Activated CD8-positive, alpha-beta memory T cell treated with anti-CD3 and anti-CD28 coated beads, Interleukin-2, amount 50 U/mL, for 24 hours (primary cell): Measurements from ENCODE around the gene BSCL2.
A peak's percentile ranks its signal among the peaks of the same experiment; 100 is the strongest.
"Not testable (repeated sequence)": the region's sequence is repeated elsewhere in the genome, so short reads cannot be mapped to it uniquely, and the experiment has no call there.

Source experiments
- DNase-seq: peaks from one replicate; pipeline ENCODE4 v3.0.0-alpha.2; 2020; ENCODE audit errors: extremely low read depth

The BSCL2 gene

GRCh38 chr11:62719302-62719978 lies 12.2 kb upstream of the BSCL2 start:
- DNase-seq, result no peak

- DNase-seq, result no peak
Measured at GRCh38 chr11:62716816-62717215, 9.6 kb upstream of the BSCL2 start.

GRCh38 chr11:62716206-62716605 lies 9.0 kb upstream of the BSCL2 start:
- no peak for DNase-seq

- DNase-seq, result no peak
Measured at GRCh38 chr11:62715150-62716130, 8.2 kb upstream of the BSCL2 start.

- no peak for DNase-seq
Measured at GRCh38 chr11:62713343-62713742, 6.1 kb upstream of the BSCL2 start.

DNA sequence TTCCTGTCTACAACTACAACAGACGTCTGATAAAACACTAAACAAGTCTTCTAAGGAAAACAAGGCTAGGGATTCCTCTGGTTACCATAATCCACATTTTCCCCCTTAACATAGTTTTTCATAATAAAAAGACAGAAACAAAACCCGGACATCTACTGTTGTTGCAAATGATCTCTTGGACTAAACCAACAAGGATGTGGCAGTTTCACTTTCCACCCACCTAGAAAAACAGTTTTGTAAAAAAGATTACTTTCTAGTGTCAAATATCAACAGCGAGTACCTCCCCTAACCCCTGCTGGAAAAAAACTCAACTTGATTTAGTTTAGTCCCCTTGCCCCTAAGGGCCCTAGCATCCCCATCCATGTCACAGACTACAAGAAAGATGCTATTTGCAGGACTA lies 5.6 kb upstream of the BSCL2 start:
- no peak for DNase-seq

GRCh38 chr11:62712276-62712812 lies 5.1 kb upstream of the BSCL2 start:
- DNase-seq, result no peak

- DNase-seq, result no peak
Measured at GRCh38 chr11:62710001-62710345, 2.7 kb upstream of the BSCL2 start.

GRCh38 chr11:62709247-62710000 lies 2.2 kb upstream of the BSCL2 start:
- peak; percentile 96 for DNase-seq

DNA sequence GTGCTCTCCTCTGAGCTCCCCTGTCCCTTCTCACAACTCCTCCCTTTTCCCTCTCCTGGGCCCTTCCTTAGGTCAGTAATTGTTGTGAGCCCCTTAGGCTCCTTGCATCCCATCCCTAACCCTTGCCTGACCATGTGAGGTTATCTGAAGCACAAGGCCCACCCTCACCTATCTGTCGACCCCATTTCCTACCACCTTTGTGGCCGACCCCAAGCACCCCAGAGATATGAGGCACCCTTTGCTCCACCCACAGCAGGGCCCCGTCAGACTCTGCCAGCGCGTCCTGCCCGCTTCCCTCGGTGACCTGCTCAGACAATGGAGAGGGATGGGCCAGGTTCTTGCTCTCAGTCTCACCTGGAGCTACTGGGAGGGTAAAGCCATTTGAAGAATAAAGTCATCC lies 1.6 kb upstream of the BSCL2 start:
- DNase-seq, result no peak

DNA sequence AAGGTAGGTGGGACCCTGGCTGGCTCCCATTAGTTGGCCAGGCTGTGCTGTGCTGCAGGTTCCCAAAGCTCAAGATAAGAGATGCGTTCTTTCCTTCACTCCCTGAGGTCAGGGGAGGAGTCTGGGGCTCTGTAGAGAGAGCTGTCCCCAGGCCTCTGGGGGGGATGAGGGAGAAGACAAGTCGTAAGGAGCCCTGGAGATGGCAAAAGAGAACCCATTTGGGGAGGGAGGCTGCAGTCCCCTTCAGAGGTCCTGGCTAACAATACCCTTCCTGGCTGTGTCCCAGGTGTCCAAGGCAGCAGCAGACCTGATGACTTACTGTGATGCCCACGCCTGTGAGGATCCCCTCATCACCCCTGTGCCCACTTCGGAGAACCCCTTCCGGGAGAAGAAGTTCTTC lies 1.2 kb upstream of the BSCL2 start:
- no peak for DNase-seq

DNA sequence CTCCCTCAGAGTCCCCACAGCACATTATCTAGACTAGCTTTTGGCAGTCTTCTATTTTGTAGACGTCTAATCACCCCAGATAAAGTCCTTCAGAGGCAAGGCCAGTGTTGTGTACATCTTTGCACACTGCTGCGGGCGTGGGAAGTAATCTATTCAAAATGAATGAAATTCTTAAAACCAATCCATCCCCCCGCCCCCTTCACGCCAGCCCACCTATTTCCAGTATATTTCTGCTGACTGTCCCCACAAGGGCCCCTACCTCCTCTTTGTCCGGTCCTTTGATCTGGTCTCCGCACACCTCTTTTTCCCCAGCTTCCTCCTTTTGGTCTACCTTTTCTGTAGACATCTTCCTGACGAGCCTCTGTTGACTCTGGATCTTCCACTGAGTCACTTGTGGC lies 375 bp downstream of the BSCL2 start:
- no peak for DNase-seq

GRCh38 chr11:62705880-62706849 lies 1.1 kb downstream of the BSCL2 start:
- peak; percentile 70 for DNase-seq

DNA sequence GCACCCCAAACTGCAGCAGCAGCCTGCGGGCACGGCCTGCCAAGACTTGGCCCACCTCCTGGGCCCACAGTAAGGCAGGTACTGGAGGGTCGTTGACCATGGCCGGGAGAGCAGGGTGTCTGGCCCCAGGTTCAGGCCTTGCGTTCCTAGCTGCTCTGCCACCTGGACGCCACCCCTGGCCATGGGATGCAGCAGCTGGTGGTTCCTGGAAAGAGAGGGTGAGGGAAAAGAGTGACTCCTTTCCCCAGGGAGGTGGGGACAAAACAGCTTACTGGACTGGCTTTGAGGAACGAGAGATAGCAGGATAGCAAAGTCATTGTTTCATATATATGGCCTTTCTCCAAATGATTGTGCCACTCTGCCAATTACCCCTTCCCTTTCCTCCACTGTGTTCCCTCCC lies 1.8 kb downstream of the BSCL2 start:
- DNase-seq, result no peak

DNA sequence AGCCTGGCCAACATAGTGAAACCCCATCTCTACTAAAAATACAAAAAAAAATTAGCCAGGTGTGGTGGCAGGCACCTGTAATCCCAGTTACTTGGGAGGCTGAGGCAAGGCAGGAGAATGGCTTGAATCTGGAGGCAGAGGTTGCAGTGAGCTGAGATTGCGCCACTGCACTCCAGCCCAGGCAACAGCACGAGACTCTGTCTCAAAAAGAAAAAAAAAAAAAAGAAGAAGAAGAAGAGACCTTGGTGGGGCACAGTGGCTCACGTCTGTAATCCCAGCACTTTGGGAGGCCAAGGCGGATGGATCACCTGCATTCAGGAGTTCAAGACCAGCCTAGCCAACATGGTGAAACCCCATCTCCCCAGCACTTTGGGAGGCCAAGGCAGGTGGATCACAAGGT lies 3.3 kb downstream of the BSCL2 start:
- DNase-seq, result not testable (repeated sequence)

DNA sequence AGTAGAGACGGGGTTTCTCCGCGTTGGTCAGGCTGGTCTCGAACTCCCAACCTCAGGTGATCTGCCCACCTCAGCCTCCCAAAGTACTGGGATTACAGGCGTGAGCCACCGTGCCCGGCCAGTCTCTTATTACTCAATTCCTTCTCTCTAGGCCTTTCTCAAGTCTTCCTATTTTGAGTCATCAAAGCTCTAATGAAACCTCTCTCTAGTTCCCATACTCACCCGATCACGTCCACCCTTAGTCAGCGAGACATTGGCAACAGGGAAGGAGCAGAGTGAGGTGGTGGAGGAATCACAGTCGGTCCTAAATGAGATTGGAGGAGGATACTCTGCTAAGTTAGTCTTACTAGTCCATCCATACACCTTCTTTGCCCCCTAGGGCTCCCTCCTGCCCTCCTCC lies 5.0 kb downstream of the BSCL2 start:
- DNase-seq, result no peak

DNA sequence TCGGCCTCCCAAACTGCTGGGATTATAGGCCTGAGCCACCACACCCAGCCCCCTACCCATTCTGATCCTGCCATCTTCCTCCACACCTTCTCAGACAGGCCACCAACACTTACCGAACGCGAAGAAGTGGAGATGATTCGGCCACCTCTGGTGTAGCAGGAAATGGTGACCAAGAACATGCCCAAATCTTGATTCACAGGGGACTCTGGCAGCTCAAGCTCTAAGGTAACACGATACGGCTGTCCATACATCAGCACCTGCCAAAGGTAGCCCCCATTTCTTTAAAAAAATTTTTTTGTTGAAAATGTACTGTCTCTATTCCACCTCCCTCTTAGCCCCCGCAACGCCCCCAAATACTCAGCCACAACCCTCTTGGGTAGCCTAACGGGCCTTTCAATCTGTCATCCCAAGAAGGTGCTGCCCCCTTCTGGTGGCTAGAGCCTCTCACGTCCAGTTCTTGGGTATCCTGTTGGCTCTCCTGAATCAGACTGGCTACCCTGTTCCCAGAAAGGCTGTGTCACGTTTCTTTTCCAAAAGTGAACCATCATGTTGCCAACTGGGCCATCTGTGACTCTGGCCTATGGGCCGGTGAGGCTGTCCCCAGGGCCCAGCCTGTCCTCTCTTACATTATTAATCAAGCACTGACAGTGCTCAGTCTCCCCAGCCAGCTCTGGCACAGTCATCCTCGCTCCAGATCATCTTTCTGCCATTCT lies 12.6 kb downstream of the BSCL2 start:
- DNase-seq, result no peak

DNA sequence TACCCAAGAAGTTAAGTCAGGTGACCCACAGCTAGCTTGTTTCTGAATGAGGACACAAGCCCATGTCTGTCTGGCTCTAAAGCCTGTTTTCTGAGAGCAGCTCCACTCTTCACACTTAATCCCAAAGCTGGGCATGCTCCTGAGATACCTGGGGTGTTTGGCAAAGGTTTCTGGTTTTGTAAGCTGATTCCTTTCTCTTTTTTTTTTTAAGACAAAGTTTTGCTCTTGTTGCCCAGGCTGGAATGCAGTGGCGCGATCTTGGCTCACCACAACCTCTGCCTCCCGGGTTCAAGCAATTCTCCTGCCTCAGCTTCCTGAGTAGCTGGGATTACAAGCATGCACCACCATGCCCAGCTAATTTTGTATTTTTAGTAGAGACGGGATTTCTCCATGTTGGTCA lies 13.6 kb downstream of the BSCL2 start:
- not testable (repeated sequence) for DNase-seq

DNA sequence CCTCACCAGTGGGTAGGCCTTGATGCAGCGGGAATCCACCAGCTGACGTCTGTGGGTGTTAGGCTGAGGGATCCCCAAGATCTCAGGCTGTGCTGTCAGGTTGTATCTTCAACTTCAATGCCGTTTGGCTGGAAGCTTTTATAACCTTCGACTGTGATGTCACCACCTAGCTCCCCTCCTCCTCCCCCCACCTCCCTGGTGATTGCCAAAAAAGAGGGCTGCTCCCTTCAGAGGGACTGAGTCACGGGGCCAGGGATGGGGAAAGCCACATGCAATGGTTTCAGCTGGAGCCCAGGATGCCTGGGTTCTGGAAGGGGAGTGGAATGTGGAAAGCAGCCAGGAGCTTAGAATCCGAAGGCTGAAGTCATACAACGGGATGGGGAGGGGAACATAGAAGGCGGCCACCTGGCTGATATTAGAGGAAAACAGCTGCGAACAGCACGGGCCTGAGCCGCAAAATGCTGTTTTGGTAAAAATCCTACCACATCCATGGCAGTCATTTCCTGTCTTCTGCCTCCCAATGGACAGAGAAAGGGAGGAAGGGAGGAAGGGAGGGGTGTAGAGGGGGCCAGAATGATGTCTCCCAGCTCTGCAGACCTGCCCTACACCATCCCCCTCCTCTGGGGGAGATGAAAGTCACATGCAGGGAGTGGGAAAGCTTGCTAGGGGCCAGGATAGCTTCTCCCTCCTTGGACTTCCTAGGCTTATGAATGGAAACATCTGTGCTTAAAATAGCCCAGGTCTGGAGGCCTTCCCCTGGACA lies 17.6 kb downstream of the BSCL2 start, which contains the start of gene LRRN4CL:
Gene LRRN4CL, minus strand, starts transcription at position 110 of the 763 bp plus-strand sequence. CDS start 1,022 bp downstream, outside the sequence.
- DNase-seq, result no peak
